ENCODE measurements around the gene G6PC1.
"Not testable (repeated sequence)": the region's sequence is repeated elsewhere in the genome, so short reads cannot be mapped to it uniquely, and the experiment has no call there.

The G6PC1 gene

GRCh38 chr17:42904110-42904469, 3.5 kb downstream of the G6PC1 start:
- DNase-seq: no peak

GRCh38 chr17:42906772-42907446, 6.3 kb downstream of the G6PC1 start:
- peak; percentile 45 for DNase-seq

- DNase-seq: no peak
These were observed 8.5 kb downstream of the G6PC1 start for GRCh38 chr17:42908872-42909700.

DNA sequence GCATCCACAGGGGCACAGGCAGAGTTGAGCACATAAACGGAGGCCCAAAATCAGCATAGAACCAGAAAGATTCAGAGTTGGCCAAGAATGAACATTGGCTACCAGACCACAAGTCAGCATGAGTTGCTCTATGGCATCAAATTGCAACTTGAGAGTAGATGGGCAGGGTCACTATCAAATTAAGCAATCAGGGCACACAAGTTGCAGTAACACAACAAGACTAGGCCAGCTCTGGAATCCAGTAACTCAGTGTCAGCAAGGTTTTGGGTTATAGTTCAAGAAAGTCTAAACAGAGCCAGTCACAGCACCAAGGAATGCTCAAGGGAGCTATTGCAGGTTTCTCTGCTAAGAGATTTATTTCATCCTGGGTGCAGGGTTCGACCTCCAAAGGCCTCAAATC, 12.9 kb downstream of the G6PC1 start:
- DNase-seq: no peak

GRCh38 chr17:42913981-42914617, 13.5 kb downstream of the G6PC1 start:
- DNase-seq: no peak

DNA sequence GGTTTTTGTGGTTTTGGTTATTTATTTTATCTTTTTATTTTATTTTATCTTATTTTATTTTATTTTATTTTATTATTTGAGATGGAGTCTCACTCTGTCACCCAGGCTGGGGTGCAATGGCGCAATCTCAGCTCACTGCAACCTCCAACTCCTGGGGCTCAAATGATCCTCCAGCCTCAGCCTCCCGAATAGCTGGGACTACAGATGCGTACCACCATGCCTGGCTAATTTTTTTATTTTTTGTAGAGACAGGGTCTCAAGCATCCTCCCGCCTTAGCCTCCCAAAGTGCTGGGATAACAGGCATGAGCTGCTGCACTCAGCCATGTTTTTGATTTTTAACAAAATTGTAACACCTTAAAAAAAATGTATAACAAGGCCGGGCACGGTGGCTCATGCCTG, 14.7 kb downstream of the G6PC1 start:
- DNase-seq: not testable (repeated sequence)

DNA sequence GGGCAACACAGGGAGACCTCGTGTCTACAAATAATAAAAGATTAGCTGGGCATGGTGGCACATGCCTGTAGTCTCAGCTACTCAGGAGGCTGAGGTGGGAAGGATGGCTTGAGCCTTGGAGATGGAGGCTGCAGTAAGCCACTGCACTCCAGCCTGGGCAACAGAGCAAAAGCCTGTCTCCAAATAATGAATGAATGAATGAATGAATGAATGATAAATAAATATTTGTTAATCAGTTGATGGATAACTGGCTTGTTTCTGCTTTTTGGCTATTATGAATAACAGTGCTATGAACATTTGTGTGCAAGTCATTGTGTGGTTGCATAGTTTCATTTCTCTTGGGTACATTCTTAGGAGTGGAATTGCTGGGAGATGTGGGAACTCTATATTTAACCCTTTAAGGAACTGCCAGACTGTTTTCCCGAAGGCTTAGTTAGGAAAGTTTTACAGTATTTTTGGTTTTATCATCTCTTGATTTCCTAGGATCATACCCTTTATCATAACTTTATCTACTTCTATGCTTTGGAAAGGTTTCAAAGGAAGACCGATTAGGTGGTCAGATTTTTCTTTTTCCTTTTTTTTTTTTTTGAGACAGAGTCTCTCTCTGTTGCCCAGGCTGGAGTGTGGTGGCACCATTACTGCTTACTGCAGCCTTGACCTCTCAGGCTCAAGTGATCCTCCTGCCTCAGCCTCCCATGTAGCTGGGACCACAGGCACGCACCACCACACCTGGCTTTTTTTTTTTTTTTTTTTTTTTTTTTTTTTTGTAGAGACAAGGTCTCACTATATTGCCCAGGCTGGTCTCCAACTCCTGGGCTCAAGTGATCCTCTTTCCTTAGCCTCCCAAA, 16.0 kb downstream of the G6PC1 start:
- not testable (repeated sequence) for DNase-seq

- no peak for DNase-seq
These were observed 16.6 kb downstream of the G6PC1 start for GRCh38 chr17:42917236-42917603.

DNA sequence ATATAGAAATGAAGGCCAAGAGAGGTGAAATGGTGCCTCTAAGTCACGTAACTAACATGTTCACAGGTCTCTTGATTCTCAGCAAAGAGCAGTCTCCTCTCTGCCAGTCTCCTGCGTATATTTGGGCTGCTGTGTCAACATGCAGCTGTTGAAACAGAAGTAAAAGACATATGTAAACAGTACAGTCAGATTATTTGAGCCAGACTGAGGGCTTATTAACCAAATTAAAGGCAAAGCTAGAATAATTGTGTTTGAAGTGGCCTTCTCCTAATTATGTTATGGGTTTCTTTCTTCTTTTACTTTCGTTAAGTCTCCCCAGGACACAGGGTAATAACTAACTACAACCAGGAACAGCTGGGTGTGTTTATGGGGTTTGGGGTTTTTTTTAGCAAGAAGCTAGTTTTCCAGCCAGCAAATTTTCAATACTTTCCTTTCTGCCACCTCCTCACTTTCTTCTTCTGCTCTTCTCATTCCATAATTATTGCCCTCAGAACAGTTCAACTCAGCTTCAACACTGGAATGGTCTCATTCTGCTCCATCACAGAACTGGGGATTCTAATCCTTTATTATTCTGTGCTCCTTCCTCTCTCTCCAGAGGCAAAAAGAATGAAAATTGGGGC, 18.4 kb downstream of the G6PC1 start:
- no peak for DNase-seq

DNA sequence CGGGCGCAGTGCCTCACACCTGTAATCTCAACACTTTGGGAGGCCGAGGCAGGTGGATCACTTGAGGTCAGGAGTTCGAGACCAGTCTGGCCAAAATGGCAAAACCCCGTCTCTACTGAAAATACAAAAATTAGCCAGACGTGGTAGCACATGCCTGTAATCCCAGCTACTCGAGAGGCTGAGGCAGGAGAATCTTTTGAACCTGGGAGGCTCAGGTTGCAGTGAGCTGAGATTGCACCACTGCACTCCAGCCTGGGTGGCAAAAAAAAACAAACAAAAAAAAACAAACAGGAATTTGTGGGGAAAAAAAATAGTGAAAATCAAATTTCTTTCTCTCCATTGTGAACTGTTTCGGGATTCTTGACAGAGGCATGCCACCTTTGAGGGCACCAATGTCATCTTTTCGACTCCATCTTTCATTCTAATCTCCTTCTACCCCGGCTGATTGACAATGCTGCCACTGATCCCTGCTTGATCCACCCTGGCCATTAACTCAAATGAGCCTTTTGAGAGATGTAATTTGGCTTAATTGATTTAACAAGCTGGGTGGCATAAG, 19.0 kb downstream of the G6PC1 start:
- DNase-seq: not testable (repeated sequence)

DNA sequence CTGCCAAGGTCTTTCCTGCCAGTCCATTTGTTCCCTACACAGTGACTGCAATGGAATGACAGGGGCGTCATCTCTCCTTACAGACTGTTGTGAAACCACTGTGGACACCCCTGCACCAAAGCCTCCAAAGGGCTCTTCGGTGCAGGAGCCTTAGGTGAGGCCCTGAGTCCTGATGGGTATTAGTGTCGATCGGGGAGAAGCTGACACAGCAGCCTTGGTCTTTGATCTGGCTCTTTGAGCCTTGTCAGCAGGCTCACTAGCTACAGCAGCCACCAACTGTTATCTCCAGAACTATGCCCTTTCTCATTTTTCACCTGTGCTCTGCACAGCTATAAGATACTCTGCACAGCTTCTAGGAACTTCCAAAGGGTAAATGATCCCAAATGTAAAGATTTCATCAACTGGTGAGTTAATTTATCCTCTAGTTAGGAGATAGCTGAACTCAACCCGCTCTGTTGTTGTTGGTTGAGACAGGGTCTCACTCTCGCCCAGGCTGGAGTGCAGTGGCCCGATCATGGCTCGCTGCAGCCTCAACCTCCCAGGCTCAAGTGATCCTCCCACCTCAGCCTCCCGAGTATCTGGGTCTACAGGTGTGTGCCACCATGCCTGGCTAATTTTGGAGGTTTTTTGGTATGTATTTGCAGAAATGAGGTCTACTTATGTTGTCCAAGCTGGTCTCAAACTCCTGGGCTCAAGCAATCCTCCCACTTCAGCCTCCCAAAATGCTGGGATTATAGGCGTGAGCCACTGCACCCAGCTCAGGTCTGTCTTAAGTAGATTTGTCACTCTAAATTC, 19.7 kb downstream of the G6PC1 start:
- no peak for DNase-seq

DNA sequence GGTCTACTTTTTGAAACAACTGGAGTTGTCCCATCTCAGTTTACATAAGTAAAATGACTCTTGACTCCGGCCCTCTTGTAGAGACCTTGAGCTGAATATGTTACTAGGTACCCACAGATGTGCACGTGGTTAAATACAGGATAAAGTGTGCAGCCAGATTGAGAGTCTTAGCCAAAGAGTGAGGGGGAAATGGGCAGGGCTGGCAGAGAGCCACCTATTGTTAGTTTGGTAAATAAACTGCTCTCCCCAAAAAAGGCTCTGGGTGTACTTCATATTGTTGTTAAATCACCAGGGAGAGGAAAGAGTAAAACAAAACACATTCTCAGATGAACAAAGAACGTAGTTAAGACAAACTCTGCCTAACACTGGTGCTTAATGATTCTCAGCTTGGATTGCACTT, 20.3 kb downstream of the G6PC1 start:
- DNase-seq: no peak

DNA sequence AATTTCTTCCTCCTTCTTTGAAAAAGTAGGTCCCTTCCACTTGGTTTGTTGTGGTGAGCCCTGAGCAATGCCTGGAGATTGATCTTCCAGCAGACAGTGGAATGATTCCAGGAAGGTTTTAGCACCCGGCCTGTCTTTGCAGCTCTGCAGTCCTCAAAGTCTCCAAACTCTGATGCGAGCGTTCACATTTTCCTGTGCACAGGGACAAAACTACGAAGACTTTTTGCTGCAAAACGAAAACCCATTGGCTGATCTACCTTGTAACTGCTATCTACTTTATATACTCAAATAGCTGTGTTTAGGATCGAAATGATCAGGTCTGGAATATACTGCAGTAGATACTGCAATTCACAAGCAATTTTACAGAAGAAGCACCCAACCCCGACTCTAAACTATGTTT, 21.7 kb downstream of the G6PC1 start:
- DNase-seq: no peak

GRCh38 chr17:42923472-42923871, 22.9 kb downstream of the G6PC1 start:
- DNase-seq: not testable (repeated sequence)

DNA sequence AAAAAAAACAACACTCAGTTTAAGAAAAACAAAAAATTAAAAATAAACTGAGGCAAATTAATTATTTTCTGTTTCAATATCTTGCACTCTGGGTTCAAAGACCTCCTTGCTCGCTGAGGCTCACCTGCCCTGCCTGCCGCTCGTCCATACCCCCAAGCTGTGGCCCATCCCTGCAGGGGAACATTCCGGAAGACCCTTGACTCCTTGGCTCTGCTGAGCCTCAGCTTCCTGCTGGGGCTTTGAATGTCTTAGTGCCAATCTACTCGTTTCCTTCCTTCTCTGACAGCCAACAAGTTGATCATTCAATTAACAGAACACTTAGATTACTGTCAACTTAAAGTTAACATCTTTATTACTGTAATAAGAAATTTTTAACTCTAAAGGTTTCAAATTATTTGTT, 24.3 kb downstream of the G6PC1 start:
- DNase-seq: no peak

DNA sequence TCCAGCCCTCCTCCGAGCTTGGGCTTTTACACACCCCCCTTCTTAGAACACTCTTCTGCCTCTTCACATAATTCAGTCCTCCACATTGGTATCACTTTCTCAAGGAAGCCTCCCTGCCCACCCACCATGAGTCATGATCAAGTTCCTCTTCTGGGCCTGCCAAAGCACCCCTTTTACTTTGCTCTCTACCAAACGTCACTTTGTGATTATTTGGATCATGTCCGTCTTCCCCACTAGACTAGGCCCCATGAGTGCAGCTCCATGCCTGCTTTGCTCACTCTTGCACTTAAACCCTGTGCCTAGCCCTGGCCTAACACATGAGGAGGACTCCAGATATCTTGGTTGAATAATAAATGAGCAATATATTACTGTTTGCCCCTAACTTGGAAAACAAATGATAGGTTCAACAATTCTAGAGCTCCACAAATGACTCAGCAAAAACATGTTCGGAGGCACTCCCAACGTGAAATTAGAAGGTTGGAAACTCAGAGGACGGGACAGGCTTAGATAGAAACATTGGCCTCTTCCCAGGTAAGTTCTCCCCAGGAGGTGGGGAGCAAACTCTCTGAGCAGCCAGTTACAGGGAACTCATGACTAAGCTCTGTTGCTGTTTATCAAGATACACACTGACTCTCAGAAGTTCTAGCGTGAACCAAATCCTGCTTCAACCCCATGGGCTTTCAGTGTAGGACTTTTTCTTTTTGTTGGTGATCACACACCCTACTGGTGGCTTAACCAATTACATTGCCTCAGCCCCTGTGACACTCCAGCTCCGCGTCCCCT, 28.3 kb downstream of the G6PC1 start:
- peak; percentile 97 for DNase-seq

GRCh38 chr17:42929497-42929844, 28.9 kb downstream of the G6PC1 start:
- no peak for DNase-seq

GRCh38 chr17:42937712-42938596, 37.4 kb downstream of the G6PC1 start:
- peak; percentile 32 for DNase-seq

GRCh38 chr17:42944211-42944610, 43.6 kb downstream of the G6PC1 start:
- DNase-seq: no peak

GRCh38 chr17:42946812-42947211, 46.2 kb downstream of the G6PC1 start:
- DNase-seq: no peak

All from MV-4-11 (cell line).